Left ventricle myocardium inferior (tissue), 1 donor: ENCODE measurements around the gene DCDC2C. TPM values are rescaled to one million over a fixed set of nuclear protein-coding genes. Genes with fewer than 3 reads are reported as not detected.

Experiments
- DNase-seq: peaks from one replicate; pipeline ENCODE4 v3.0.0-alpha.2; 2020
- H3K27ac ChIP-seq: fragments of 200-600 bp; replicated peaks from 2 replicates; pipeline ENCODE4 v1.8.0; 2021
- H3K27me3 ChIP-seq: fragments of 200-600 bp; 2 replicates; pipeline ENCODE4 v1.8.0; 2021; ENCODE audit warnings: low read depth
- H3K36me3 ChIP-seq: fragments of 200-600 bp; 2 replicates; pipeline ENCODE4 v1.8.0; 2021
- H3K4me1 ChIP-seq: fragments of 200-600 bp; 2 replicates; pipeline ENCODE4 v1.8.0; 2021
- H3K4me3 ChIP-seq: fragments of 200-600 bp; 2 replicates; pipeline ENCODE4 v1.8.0; 2021; ENCODE audit warnings: mild to moderate bottlenecking, moderate library complexity
- H3K9me3 ChIP-seq: fragments of 200-600 bp; replicated peaks from 2 replicates; pipeline ENCODE4 v1.8.0; 2021
- CTCF ChIP-seq: fragments of 200-600 bp; IDR thresholded peaks from 2 replicates; pipeline ENCODE4 v1.8.0; 2021; ENCODE audit warnings: antibody characterized with exemption, mild to moderate bottlenecking, borderline replicate concordance
- intact Hi-C: fragments of 100-400 bp; cut with micrococcal nuclease; formaldehyde crosslinking; loops from one replicate; pipeline ENCODE4 v1.11.0; 2022
- total RNA-seq: library from RNA; stranded (reverse); fragmentation: NEBNext Ultra II Directional; extraction: Animal tissue kit (Norgen Biotek cat#: 25700); gene quantifications from one replicate; pipeline ENCODE4 v1.2.1, GENCODE V29; 2021
- donor health status: DM: no; HTN: yes; CAD: no; lungs with severe emphysema.

The DCDC2C gene
- total RNA-seq, 1 donor from 2014 or later = not detected

GRCh38 chr2:3704692-3705091 is 1.3 kb downstream of the DCDC2C start:
- intact Hi-C loops = no loop called here
- TF ChIP-seq CTCF = no peak

GRCh38 chr2:3705782-3706181 is 2.4 kb downstream of the DCDC2C start:
- Histone ChIP-seq H3K36me3 (no peaks in the 10 kb centered on the region), H3K4me3 (no peak overlapping the region), H3K4me1 (peaks cover 5% of the 10 kb centered on the region), H3K27ac (no peak overlapping the region), H3K27me3 (peaks cover 90% of the 10 kb centered on the region), H3K9me3 (no peaks in the 10 kb centered on the region)
- DNase-seq = no peak
- TF ChIP-seq CTCF = no peak
- intact Hi-C loops = no loop called here

More at GRCh38 chr2:3704692-3705091, 1.3 kb downstream of the DCDC2C start:
- H3K4me1 ChIP-seq = peaks cover 5% of the 10 kb centered on the region
- DNase-seq = no peak
- H3K27me3 ChIP-seq = peaks cover 90% of the 10 kb centered on the region
- H3K36me3 ChIP-seq = no peaks in the 10 kb centered on the region
- H3K4me3 ChIP-seq = no peak overlapping the region
- H3K9me3 ChIP-seq = no peaks in the 10 kb centered on the region
- no peak overlapping the region for H3K27ac ChIP-seq

GRCh38 chr2:3706892-3707291 is 3.5 kb downstream of the DCDC2C start:
- DNase-seq = no peak
- Histone ChIP-seq H3K4me3 (no peak overlapping the region), H3K4me1 (peaks cover 5% of the 10 kb centered on the region), H3K36me3 (no peaks in the 10 kb centered on the region), H3K27me3 (peaks cover 79% of the 10 kb centered on the region), H3K27ac (no peak overlapping the region), H3K9me3 (no peaks in the 10 kb centered on the region)
- intact Hi-C loops = no loop called here
- TF ChIP-seq CTCF = no peak

GRCh38 chr2:3708576-3708975 is 5.2 kb downstream of the DCDC2C start:
- no peaks in the 10 kb centered on the region for H3K36me3 ChIP-seq
- no peak for TF ChIP-seq CTCF
- peaks cover 62% of the 10 kb centered on the region for H3K27me3 ChIP-seq
- no peak for DNase-seq
- intact Hi-C loops = no loop called here
- H3K9me3 ChIP-seq = no peaks in the 10 kb centered on the region
- H3K4me3 ChIP-seq = no peak overlapping the region
- no peak overlapping the region for H3K27ac ChIP-seq
- H3K4me1 ChIP-seq = peaks cover 10% of the 10 kb centered on the region

- DNase-seq = no peak
- H3K9me3 ChIP-seq = no peaks in the 10 kb centered on the region
- peaks cover 56% of the 10 kb centered on the region for H3K27me3 ChIP-seq
- TF ChIP-seq CTCF = no peak
- no peak overlapping the region for H3K4me3 ChIP-seq
- no peaks in the 10 kb centered on the region for H3K36me3 ChIP-seq
- H3K4me1 ChIP-seq = peaks cover 5% of the 10 kb centered on the region
- intact Hi-C loops = no loop called here
- no peak overlapping the region for H3K27ac ChIP-seq
Observed at GRCh38 chr2:3709225-3709624, 5.8 kb downstream of the DCDC2C start.

GRCh38 chr2:3712424-3712823 is 9.0 kb downstream of the DCDC2C start:
- intact Hi-C loops = no loop called here
- H3K27me3 ChIP-seq = peaks cover 28% of the 10 kb centered on the region
- H3K4me1 ChIP-seq = peaks cover 5% of the 10 kb centered on the region
- no peak overlapping the region for H3K4me3 ChIP-seq
- TF ChIP-seq CTCF = no peak
- H3K36me3 ChIP-seq = no peaks in the 10 kb centered on the region
- no peaks in the 10 kb centered on the region for H3K9me3 ChIP-seq
- H3K27ac ChIP-seq = no peak overlapping the region
- no peak for DNase-seq
